Dendritic cell treated with granulocyte-macrophage colony-stimulating factor and Interleukin-4, amounts not matched to agents 40 ng/mL and 50 ng/mL, for 4 days (primary cell): ENCODE data around the gene SIDT1.
A peak's percentile ranks its signal among the peaks of the same experiment; 100 is the strongest.

ENCODE experiments used
- H3K27ac Mint-ChIP-seq: one replicate; pipeline ENCODE4 v1.8.0; 2022; ENCODE audit warnings: mild to moderate bottlenecking, mixed read lengths
- H3K27me3 Mint-ChIP-seq: one replicate; pipeline ENCODE4 v1.8.0; 2022; ENCODE audit warnings: mild to moderate bottlenecking, mixed read lengths
- H3K36me3 Mint-ChIP-seq: one replicate; pipeline ENCODE4 v1.8.0; 2022; ENCODE audit warnings: low read depth, mixed read lengths
- H3K4me1 Mint-ChIP-seq: one replicate; pipeline ENCODE4 v1.8.0; 2022; ENCODE audit warnings: low read depth, mixed read lengths
- H3K4me3 Mint-ChIP-seq: one replicate; pipeline ENCODE4 v1.8.0; 2022; ENCODE audit warnings: mild to moderate bottlenecking, moderate library complexity, mixed read lengths
- H3K9me3 Mint-ChIP-seq: one replicate; pipeline ENCODE4 v1.8.0; 2022; ENCODE audit warnings: mixed read lengths
- intact Hi-C: fragments of 100-400 bp; cut with micrococcal nuclease; formaldehyde crosslinking; loops from one replicate; pipeline ENCODE4 v1.15.0; 2022

The SIDT1 gene

GRCh38 chr3:113532698-113533533 lies 561 bp downstream of the SIDT1 start:
- H3K9me3 Mint-ChIP-seq: no peaks in the 10 kb centered on the region
- peaks cover 36% of the 10 kb centered on the region for H3K27me3 Mint-ChIP-seq
- H3K4me1 Mint-ChIP-seq: peaks cover 22% of the 10 kb centered on the region
- H3K36me3 Mint-ChIP-seq: peaks cover 6% of the 10 kb centered on the region
- intact Hi-C loops: no loop called here
- H3K4me3 Mint-ChIP-seq: peak overlapping the region; percentile 91
- peak overlapping the region; percentile 51 for H3K27ac Mint-ChIP-seq

- Mint-ChIP-seq H3K9me3 (no peaks in the 10 kb centered on the region), H3K4me3 (peak overlapping the region; percentile 91), H3K27me3 (peaks cover 36% of the 10 kb centered on the region), H3K36me3 (peaks cover 6% of the 10 kb centered on the region), H3K4me1 (peaks cover 22% of the 10 kb centered on the region), H3K27ac (peak overlapping the region; percentile 51)
- intact Hi-C loops: no loop called here
Measured at GRCh38 chr3:113533534-113533892, 1.2 kb downstream of the SIDT1 start.

- intact Hi-C loops: no loop called here
Measured at GRCh38 chr3:113534365-113534764, 2.0 kb downstream of the SIDT1 start.

GRCh38 chr3:113535898-113536297 lies 3.5 kb downstream of the SIDT1 start:
- Mint-ChIP-seq H3K4me3 (no peak overlapping the region), H3K27me3 (peaks cover 36% of the 10 kb centered on the region), H3K36me3 (peaks cover 6% of the 10 kb centered on the region), H3K9me3 (no peaks in the 10 kb centered on the region), H3K27ac (no peak overlapping the region), H3K4me1 (peaks cover 22% of the 10 kb centered on the region)
- intact Hi-C loops: no loop called here

More at GRCh38 chr3:113534365-113534764, 2.0 kb downstream of the SIDT1 start:
- Mint-ChIP-seq H3K4me3 (no peak overlapping the region), H3K9me3 (no peaks in the 10 kb centered on the region), H3K27ac (no peak overlapping the region), H3K27me3 (peaks cover 36% of the 10 kb centered on the region), H3K36me3 (peaks cover 6% of the 10 kb centered on the region), H3K4me1 (peaks cover 22% of the 10 kb centered on the region)

- Mint-ChIP-seq H3K4me1 (peaks cover 22% of the 10 kb centered on the region), H3K27me3 (peaks cover 31% of the 10 kb centered on the region), H3K9me3 (no peaks in the 10 kb centered on the region), H3K36me3 (peaks cover 6% of the 10 kb centered on the region), H3K27ac (no peak overlapping the region), H3K4me3 (no peak overlapping the region)
- intact Hi-C loops: no loop called here
Measured at GRCh38 chr3:113536627-113537101, 4.3 kb downstream of the SIDT1 start.

GRCh38 chr3:113537155-113537554 lies 4.8 kb downstream of the SIDT1 start:
- Mint-ChIP-seq H3K4me3 (no peak overlapping the region), H3K4me1 (peaks cover 18% of the 10 kb centered on the region), H3K27ac (no peak overlapping the region), H3K36me3 (peaks cover 4% of the 10 kb centered on the region), H3K27me3 (peaks cover 26% of the 10 kb centered on the region), H3K9me3 (no peaks in the 10 kb centered on the region)
- intact Hi-C loops: no loop called here

GRCh38 chr3:113541519-113541918 lies 9.2 kb downstream of the SIDT1 start:
- Mint-ChIP-seq H3K27me3 (no peaks in the 10 kb centered on the region), H3K4me1 (peaks cover 7% of the 10 kb centered on the region), H3K27ac (no peak overlapping the region), H3K9me3 (peaks cover 9% of the 10 kb centered on the region), H3K36me3 (no peaks in the 10 kb centered on the region), H3K4me3 (no peak overlapping the region)
- intact Hi-C loops: no loop called here

GRCh38 chr3:113545594-113545993 lies 13.2 kb downstream of the SIDT1 start:
- no peaks in the 10 kb centered on the region for H3K36me3 Mint-ChIP-seq
- H3K27me3 Mint-ChIP-seq: no peaks in the 10 kb centered on the region
- H3K4me1 Mint-ChIP-seq: peaks cover 16% of the 10 kb centered on the region
- peaks cover 9% of the 10 kb centered on the region for H3K9me3 Mint-ChIP-seq
- intact Hi-C loops: no loop called here
- H3K27ac Mint-ChIP-seq: no peak overlapping the region
- H3K4me3 Mint-ChIP-seq: no peak overlapping the region

- intact Hi-C loops: no loop called here
- H3K4me1 Mint-ChIP-seq: peaks cover 16% of the 10 kb centered on the region
- H3K27ac Mint-ChIP-seq: no peak overlapping the region
- H3K36me3 Mint-ChIP-seq: no peaks in the 10 kb centered on the region
- H3K27me3 Mint-ChIP-seq: no peaks in the 10 kb centered on the region
- H3K9me3 Mint-ChIP-seq: peaks cover 9% of the 10 kb centered on the region
- H3K4me3 Mint-ChIP-seq: no peak overlapping the region
Measured at GRCh38 chr3:113546414-113546893, 14.1 kb downstream of the SIDT1 start.

GRCh38 chr3:113548501-113548900 lies 16.1 kb downstream of the SIDT1 start:
- H3K4me3 Mint-ChIP-seq: no peak overlapping the region
- H3K27me3 Mint-ChIP-seq: no peaks in the 10 kb centered on the region
- peak overlapping the region; percentile 35 for H3K27ac Mint-ChIP-seq
- no peaks in the 10 kb centered on the region for H3K9me3 Mint-ChIP-seq
- intact Hi-C loops: no loop called here
- peaks cover 16% of the 10 kb centered on the region for H3K4me1 Mint-ChIP-seq
- no peaks in the 10 kb centered on the region for H3K36me3 Mint-ChIP-seq

- Mint-ChIP-seq H3K27ac (no peak overlapping the region), H3K36me3 (no peaks in the 10 kb centered on the region), H3K4me3 (no peak overlapping the region), H3K9me3 (no peaks in the 10 kb centered on the region), H3K4me1 (peaks cover 6% of the 10 kb centered on the region), H3K27me3 (no peaks in the 10 kb centered on the region)
- intact Hi-C loops: no loop called here
Measured at GRCh38 chr3:113551820-113552219, 19.5 kb downstream of the SIDT1 start.

- Mint-ChIP-seq H3K9me3 (no peaks in the 10 kb centered on the region), H3K36me3 (no peaks in the 10 kb centered on the region), H3K27ac (no peak overlapping the region), H3K27me3 (no peaks in the 10 kb centered on the region), H3K4me1 (peaks cover 6% of the 10 kb centered on the region), H3K4me3 (no peak overlapping the region)
- intact Hi-C loops: no loop called here
Measured at GRCh38 chr3:113552851-113553250, 20.5 kb downstream of the SIDT1 start.

GRCh38 chr3:113555138-113555537 lies 22.8 kb downstream of the SIDT1 start:
- Mint-ChIP-seq H3K27me3 (no peaks in the 10 kb centered on the region), H3K27ac (no peak overlapping the region), H3K9me3 (no peaks in the 10 kb centered on the region), H3K4me1 (no peaks in the 10 kb centered on the region), H3K4me3 (no peak overlapping the region), H3K36me3 (no peaks in the 10 kb centered on the region)
- intact Hi-C loops: no loop called here

GRCh38 chr3:113556316-113556945 lies 24.1 kb downstream of the SIDT1 start:
- no peak overlapping the region for H3K27ac Mint-ChIP-seq
- H3K36me3 Mint-ChIP-seq: no peaks in the 10 kb centered on the region
- intact Hi-C loops: no loop called here
- no peak overlapping the region for H3K4me3 Mint-ChIP-seq
- H3K9me3 Mint-ChIP-seq: no peaks in the 10 kb centered on the region
- H3K4me1 Mint-ChIP-seq: no peaks in the 10 kb centered on the region
- H3K27me3 Mint-ChIP-seq: no peaks in the 10 kb centered on the region
